Measurements from ENCODE around the gene GUCY2C.

GUCY2C gene

DNA sequence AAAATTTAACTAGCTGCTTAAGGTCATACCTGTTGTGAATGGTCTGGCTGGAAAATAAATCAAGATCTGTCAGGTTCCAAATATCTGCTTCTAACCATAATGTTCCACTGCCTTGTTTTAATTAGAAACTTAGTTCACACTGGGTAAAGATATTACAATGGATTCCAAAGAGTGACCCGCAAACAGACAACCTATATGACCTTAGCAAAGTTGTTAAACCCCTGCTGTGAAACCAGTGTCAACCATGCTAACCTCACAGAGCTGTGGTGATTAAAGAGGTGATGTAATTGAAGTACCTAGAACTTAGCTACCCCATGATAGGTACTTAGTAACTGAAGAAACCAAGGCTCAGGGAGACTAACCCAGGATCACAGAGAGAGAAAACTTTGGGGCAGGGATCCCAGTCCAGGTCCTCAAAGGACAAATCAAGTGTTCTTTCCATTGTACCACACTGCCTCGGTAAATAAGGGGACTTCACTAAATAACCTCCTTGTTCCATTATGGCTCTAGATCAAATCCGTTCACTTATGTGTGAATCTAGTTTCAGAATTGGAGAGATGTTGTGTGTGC, 2.2 kb downstream of the GUCY2C start:
- Histone ChIP-seq H3K4me1 (ENCODE audit: low read depth, poor library complexity, severe bottlenecking) (no peaks in the 10 kb centered on the region), H2AFZ (ENCODE audit: low read depth) (no peak overlapping the region), H3K36me3 (ENCODE audit: insufficient read depth) (no peaks in the 10 kb centered on the region), H3K79me2 (ENCODE audit: insufficient read depth, low read depth) (no peaks in the 10 kb centered on the region), H4K20me1 (ENCODE audit: insufficient read depth) (no peaks in the 10 kb centered on the region), H3K4me3 (IDR thresholded peaks at IDR 0.05; ENCODE audit: insufficient read depth, low read depth, low read length) (no peak overlapping the region), H3K4me2 (no peak overlapping the region), H3K27me3 (ENCODE audit: insufficient read depth, low read depth) (no peaks in the 10 kb centered on the region), H3K27ac (no peak overlapping the region), H3K9ac (no peak overlapping the region)
- TF ChIP-seq, protein P1, sequence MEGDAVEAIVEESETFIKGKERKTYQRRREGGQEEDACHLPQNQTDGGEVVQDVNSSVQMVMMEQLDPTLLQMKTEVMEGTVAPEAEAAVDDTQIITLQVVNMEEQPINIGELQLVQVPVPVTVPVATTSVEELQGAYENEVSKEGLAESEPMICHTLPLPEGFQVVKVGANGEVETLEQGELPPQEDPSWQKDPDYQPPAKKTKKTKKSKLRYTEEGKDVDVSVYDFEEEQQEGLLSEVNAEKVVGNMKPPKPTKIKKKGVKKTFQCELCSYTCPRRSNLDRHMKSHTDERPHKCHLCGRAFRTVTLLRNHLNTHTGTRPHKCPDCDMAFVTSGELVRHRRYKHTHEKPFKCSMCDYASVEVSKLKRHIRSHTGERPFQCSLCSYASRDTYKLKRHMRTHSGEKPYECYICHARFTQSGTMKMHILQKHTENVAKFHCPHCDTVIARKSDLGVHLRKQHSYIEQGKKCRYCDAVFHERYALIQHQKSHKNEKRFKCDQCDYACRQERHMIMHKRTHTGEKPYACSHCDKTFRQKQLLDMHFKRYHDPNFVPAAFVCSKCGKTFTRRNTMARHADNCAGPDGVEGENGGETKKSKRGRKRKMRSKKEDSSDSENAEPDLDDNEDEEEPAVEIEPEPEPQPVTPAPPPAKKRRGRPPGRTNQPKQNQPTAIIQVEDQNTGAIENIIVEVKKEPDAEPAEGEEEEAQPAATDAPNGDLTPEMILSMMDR (conservative IDR thresholded peaks at IDR 0.05; ENCODE audit: low read depth, low read length): no peak

DNA sequence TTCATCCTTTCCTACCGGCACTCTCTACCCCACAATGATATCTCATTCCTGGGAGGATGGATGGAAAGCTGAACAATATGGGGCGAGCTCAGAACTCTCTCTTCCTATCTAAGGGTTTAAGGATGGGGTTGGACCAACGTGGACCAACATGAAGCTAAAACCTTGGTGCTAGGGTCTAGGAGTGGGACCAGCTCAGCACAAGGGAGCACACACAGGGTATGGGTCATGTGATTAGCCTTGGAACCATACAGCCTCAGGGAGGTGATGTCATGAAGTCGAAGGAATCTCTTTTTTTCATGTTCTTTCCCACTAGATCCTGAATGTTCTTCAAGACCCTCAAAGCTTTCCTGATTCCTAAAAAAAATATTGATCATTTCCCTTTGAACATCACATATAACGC, 3.3 kb downstream of the GUCY2C start:
- Histone ChIP-seq H4K20me1 (ENCODE audit: insufficient read depth) (no peaks in the 10 kb centered on the region), H3K4me3 (IDR thresholded peaks at IDR 0.05; ENCODE audit: insufficient read depth, low read depth, low read length) (no peak overlapping the region), H3K9ac (no peak overlapping the region), H3K4me1 (ENCODE audit: low read depth, poor library complexity, severe bottlenecking) (no peaks in the 10 kb centered on the region), H3K27ac (no peak overlapping the region), H3K79me2 (ENCODE audit: insufficient read depth, low read depth) (no peaks in the 10 kb centered on the region), H3K36me3 (ENCODE audit: insufficient read depth) (no peaks in the 10 kb centered on the region), H3K4me2 (no peak overlapping the region), H2AFZ (ENCODE audit: low read depth) (no peak overlapping the region), H3K27me3 (ENCODE audit: insufficient read depth, low read depth) (no peaks in the 10 kb centered on the region)
- TF ChIP-seq, protein P1 (conservative IDR thresholded peaks at IDR 0.05; ENCODE audit: low read depth, low read length): no peak

DNA sequence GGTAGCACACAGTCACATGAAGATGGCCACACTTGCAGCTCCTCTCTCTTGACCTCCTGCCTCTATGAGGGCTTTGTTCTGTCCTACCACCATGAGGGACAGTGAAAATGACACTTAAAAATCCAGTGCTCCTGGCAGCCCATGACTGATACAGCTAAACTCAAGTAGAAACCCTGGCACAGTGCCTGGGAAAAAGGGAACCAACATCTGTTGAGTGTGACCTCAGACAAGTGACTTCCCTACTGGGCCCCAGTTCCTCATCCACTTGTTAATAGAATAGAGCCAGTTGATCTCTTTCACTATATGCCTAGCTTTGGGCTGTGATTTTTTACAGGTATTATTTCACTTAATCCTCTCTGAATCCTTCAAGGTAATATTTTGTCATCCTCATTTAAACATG, 4.8 kb downstream of the GUCY2C start:
- H4K20me1 ChIP-seq (ENCODE audit: insufficient read depth): no peaks in the 10 kb centered on the region
- TF ChIP-seq, protein P1 (conservative IDR thresholded peaks at IDR 0.05; ENCODE audit: low read depth, low read length): no peak
- no peaks in the 10 kb centered on the region for H3K36me3 ChIP-seq (ENCODE audit: insufficient read depth)
- no peak overlapping the region for H3K4me2 ChIP-seq
- H3K4me3 ChIP-seq (IDR thresholded peaks at IDR 0.05; ENCODE audit: insufficient read depth, low read depth, low read length): no peak overlapping the region
- no peaks in the 10 kb centered on the region for H3K79me2 ChIP-seq (ENCODE audit: insufficient read depth, low read depth)
- no peak overlapping the region for H3K9ac ChIP-seq
- H3K27ac ChIP-seq: no peak overlapping the region
- H3K4me1 ChIP-seq (ENCODE audit: low read depth, poor library complexity, severe bottlenecking): no peaks in the 10 kb centered on the region
- no peak overlapping the region for H2AFZ ChIP-seq (ENCODE audit: low read depth)
- H3K27me3 ChIP-seq (ENCODE audit: insufficient read depth, low read depth): no peaks in the 10 kb centered on the region

DNA sequence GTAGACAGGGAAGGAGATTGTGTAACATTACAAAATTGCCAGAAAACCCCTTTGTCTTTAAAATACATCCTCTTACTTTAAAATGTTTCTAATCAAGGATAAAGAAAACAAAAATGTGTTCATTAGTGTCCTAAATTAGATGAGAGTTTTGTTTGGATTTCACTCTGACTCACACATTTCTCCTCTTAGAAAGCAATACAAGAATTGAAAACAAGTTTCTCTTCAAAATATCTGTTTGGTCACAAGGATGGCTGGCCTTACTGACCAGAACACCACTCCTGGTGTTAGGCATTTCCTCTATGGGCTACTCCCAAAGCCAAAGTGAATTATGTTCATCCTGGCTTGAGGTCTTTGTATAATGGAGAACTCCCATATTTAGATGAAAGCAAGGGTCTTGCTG, 6.4 kb downstream of the GUCY2C start:
- Histone ChIP-seq H3K36me3 (ENCODE audit: insufficient read depth) (no peaks in the 10 kb centered on the region), H3K4me2 (no peak overlapping the region), H2AFZ (ENCODE audit: low read depth) (no peak overlapping the region), H3K9ac (no peak overlapping the region), H4K20me1 (ENCODE audit: insufficient read depth) (no peaks in the 10 kb centered on the region), H3K4me3 (IDR thresholded peaks at IDR 0.05; ENCODE audit: insufficient read depth, low read depth, low read length) (no peak overlapping the region), H3K27me3 (ENCODE audit: insufficient read depth, low read depth) (no peaks in the 10 kb centered on the region), H3K27ac (no peak overlapping the region), H3K79me2 (ENCODE audit: insufficient read depth, low read depth) (no peaks in the 10 kb centered on the region), H3K4me1 (ENCODE audit: low read depth, poor library complexity, severe bottlenecking) (no peaks in the 10 kb centered on the region)
- TF ChIP-seq, protein P1 (conservative IDR thresholded peaks at IDR 0.05; ENCODE audit: low read depth, low read length): no peak

Data from KMS-11 (cell line).